Stimulated activated CD8-positive, alpha-beta memory T cell treated with anti-CD3 and anti-CD28 coated beads, Interleukin-4, amount 100 ng/mL, for 24 hours (primary cell): Measurements from ENCODE around the gene RCOR2.
"Not testable (repeated sequence)": the region's sequence is repeated elsewhere in the genome, so short reads cannot be mapped to it uniquely, and the experiment has no call there.

Source experiments
- DNase-seq: peaks from one replicate; pipeline ENCODE4 v3.0.0-alpha.2; 2020; ENCODE audit warnings: low read depth

RCOR2 gene

DNA sequence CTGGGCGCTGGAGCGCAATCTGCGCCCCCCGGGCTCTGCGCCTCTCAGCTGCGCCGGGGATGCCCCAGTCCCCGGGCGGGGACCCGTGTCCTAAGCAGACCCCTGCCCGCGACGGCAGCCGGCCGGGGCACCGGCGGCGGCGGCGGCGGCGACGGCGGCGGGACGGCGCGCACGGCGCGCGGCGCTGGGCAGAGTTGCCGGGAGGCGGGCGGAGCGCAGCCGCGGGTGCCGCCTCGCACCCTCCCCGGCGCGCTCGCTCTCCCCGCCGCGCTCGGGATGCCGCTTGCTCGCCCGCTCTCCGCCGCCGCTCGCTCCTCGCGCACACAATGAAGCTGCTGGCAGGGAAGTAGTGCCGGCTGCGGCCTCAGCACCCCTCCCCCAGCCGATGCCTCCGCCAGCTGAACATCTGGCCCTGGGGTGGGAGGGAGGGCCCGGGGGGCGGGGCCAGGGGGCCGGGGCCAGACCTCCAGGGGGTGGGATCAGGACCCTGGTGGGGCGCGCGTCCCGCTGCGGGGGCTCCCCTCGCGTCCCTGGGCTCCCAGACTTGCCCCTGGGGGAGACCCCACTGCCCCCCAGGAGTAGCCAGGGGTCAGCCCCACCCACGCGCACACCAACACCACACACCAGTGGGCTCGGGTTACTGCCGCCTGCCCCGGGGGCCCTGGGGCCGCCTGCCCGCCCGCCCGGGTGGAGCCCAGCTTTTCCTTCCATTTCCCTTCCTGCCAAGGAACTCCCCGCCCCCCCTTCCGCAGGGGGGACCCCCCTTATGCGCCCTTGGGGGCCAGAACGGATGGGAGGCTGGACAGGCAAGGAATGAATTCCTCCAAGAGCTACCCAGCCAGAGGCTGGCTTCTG lies at the start of gene RCOR2:
TSS of gene RCOR2 (minus strand) at position 328 of the 855 bp plus-strand sequence. CDS start 708 bp downstream, outside the sequence.
- peak; percentile 49 for DNase-seq

DNA sequence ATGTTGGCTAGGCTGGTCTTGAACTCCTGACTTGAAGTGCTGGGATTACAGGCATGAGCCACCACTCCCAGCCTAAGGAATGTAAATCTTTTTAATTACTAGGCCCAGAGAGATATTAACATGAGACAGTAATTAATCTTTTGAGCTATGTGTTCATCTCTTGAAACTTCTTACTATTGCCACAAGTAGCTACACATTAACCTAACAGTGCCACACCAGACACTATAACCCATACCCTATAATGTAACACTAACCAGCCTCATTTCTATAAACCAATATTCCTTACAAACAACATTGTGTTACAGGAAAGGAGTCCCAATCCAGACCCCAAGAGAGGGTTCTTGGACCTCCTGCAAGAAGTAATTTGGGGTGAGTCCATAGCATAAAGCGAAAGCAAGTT lies 49.5 kb upstream of the RCOR2 start:
- DNase-seq: no peak

DNA sequence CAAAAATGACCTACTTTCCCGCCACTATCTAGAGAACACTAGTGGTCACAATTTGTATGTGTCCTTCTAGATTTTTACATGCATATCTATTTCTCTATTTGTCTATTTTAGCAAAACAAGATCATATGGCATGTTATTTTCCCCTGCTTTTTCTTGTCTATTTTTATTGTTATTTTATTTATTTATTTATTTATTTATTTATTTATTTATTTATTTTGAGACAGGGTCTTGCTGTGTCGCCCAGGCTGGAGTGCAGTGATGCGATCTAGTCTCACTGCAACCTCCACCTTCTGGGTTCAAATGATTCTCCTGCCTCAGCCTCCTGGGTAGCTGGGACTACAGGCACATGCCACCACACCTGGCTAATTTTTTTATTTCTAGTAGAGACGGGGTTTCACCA lies 46.9 kb upstream of the RCOR2 start:
- DNase-seq: not testable (repeated sequence)

DNA sequence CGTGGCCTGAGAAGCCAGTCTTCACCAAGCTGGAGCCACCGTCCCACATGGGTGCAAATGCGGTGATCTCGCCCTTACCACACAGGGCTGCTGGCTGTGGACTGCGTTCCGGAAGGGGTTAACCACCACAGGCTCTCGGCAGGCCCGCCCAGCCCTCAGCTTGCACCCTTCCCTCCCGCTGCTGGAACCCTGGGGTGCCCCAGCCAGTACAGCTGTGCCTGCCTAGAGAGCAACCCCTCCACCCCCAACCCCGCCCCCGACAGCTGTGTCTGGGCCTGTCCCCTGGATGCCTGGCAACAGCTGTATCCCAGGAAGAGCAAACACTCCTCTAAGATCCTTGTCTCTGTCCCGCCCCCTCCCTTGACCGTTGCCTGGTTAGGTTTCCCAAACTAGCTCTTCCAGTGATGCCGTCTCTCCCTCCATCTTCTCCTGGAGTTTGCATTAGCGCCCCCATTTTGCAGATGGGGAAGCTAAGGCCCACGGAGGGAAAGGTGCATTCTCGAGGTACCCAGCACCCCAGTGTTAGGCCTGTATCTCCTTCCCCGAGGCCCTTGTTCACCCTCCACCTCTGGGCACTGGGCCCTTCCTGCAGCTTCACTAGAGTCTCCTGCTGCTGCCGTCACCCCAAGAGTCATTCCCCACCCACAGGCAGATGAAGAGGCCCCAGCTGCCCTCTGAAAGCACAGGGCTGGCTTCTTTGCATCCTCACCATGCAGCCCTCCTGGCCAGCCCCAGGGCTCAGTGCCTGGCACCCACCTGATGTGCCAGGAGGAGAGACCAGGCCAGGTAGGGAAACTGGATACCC lies 44.8 kb upstream of the RCOR2 start:
- DNase-seq: no peak

DNA sequence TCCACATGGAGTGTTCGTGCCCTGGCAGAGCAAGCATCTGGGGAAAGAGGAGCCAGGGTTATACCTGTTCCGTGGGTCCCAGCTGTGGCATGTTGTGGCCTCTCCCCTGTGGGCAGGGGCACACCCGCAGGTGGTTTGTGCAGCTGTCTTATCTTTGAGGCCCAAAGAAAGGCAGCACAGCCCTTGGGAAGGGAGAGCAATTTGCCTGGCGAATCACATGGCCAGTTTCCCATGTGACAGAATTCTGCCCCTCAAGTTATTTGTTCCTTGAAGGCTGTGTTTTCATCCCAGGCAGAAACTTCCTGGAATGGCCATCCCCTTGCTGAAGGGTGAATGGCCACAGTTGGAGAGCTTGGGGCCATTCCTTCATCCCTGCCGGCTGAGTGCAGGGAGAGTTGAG lies 41.0 kb upstream of the RCOR2 start:
- no peak for DNase-seq

DNA sequence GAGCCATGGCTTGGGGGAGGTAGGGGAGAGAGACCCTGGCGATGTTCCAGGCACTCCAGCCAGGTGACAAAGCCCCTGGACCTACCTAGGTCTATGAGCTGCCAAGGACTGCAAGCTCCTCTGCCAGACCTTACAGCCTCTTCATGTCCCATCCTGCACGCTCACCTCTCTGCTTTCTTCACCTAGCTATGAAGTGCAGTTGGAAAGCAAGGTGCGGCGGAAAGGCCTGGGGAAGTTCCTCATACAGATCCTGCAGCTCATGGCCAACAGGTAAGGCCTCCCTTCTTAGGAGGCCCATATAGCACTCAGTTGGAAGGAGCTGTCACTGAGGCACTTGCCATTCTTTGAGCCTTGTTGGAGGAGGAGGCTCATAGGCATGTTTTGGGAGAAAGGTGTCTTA lies 35.6 kb upstream of the RCOR2 start:
- no peak for DNase-seq

DNA sequence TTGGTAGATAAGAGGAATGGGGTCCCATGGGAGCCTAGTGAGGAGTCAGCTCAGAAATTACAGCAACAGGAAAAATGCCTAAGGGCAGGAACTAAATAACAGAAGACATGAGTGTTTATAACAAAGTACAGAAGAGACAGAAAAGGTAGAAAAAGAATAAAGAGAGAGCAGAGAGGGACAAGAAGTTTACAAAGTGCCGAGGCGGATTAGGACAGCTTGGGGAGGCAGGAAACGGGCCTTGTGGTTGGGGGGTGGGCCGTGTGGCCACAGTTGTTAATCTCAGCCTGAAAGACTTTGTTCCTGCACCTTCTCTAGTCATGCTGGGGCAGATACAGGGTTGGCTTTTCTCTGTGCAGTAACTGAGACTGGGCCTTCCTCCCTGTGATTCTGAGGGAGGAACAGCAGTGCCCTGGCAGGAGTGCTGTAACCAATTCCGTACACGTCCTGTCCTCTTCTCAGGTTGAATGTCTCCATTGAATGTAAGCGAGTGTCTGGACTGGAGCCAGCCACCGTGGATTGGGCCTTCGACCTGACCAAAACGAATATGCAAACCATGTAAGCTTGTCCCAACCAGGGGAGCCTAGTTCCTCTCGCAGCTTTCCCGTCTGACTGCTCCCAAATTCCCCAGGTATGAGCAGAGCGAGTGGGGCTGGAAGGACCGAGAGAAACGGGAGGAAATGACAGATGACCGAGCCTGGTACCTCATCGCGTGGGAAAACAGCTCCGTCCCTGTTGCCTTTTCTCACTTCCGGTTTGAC lies 35.0 kb upstream of the RCOR2 start:
- no peak for DNase-seq

DNA sequence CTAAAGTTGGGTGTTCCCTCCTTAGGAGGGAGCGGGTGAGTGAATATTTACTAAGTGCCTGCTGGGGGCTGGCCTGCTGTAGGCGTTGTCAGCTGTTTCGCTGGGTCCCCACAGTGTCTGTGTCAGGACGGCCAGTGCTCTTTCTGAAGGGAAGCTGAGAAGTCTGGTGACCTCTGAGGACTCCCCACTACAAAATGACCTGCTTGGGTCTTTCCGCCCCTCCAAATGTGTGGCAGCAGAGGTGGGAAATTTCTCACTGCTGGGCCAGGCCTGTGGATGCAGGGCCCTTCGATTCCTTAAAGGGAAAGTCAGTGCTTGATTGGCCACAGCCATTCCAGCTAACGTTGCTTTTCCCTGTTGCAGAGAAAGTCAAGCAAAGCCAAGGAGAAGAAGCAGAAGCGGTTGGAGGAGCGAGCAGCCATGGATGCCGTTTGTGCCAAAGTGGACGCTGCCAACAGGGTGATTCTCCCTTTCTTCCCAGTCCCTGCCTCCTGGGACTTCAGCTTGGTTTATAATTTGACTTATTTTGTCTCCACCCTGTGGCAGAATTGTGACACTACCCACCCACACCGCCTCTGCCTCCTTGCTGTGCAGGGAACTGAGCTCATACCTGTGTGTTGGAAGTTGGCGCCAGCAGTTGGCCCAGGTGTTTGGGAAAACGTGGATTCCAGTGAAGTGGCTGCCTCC lies 28.7 kb upstream of the RCOR2 start:
- no peak for DNase-seq

DNA sequence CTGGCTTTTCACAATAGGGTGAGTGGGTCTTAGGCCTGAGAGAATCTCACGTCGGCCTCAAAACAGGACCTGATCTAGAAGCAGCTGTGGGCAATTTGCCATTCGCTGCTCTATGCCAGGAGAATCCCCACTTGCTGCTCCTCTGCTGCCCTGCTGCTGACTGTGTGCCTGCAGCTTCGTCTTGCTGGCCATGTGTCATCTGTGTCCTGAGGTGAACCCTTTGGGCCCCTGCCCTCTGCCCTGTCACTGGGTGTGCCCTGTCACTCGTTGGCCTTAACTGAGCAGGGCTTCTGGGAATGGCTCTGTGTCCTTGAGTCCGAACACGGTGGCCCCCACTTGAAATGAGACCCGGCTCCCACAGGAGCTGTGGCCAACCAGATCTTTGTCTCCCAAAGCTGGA lies 28.0 kb upstream of the RCOR2 start:
- no peak for DNase-seq

DNA sequence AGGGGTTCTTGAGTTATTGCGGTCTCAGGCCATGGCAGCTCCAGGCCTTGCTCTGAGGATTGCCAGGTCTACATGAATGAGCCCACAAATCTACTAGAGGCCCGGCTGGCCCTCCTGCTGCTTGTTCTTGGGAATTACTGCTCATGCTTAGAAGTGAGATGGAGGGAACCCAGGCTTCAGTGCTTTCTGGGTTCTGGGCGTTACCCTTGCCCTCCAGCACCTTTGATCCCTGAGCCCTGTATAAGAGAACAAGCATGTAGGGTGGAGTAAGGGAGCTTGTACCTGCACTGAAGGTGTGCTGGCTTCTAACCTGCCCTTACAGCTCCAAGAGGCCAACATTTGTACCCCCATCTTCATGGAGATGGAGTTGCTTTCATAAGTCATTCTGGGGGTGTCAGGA lies 25.8 kb upstream of the RCOR2 start:
- no peak for DNase-seq

DNA sequence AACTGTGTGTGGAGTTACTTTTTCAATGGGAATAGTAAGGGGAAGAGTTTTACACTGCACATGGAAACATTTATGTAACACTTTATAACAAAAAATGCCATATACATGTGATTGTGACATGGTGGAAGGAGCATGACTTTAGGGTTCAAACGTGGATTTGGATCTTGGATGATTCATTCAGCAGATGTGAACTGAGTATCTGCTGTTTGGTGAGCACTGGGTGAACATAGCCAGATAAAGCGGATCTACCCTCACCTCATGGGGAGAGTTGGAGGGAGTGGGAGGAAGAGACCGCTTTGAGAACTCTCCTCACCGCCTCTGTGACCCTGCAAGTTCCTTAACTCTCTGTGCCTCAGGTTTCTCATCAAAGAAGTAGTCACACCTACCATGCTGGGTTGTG lies 24.9 kb upstream of the RCOR2 start:
- DNase-seq: no peak

DNA sequence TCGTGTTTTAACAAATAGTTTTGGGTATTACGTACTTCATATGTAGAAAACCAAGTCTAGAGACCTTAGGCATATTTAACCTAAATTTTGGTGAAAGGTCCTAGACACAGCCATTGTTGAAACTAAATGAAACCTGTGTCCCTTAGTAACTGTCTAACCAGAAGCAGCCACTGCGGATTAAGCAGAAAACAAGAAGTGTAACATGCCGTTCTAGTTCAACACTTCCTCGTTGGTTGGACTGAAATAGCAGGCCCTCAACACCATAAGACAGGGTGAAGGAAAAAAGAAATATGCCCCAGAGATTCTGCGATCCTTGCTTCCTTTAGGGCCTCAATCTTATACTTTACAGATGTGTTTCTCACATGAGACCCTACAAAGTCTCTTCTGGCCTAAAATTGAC lies 23.8 kb upstream of the RCOR2 start:
- no peak for DNase-seq

DNA sequence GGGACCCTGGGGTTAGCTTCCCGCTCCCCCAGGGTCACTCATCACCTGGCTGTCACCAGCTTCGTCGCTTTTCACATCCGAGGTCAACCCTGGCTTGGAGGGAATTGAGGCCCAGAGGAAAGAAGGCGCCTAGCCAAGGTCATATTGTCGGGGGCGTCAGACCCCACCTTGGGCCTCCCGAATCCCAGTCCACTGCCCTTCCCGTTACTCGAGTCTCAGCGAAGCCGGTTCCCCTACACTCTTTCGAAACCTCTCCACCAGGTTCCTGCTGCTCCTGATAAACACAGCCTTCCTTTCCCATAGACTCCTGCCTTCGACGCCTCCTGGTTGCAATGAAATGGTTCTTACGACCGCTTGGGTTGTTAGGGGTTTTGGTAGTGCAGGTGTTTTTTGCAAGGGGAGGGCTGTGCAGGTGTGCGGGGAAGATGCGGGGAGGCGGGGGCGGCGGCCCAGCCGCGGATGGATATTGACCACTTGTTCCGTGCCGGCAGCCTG lies 22.5 kb upstream of the RCOR2 start:
- no peak for DNase-seq

DNA sequence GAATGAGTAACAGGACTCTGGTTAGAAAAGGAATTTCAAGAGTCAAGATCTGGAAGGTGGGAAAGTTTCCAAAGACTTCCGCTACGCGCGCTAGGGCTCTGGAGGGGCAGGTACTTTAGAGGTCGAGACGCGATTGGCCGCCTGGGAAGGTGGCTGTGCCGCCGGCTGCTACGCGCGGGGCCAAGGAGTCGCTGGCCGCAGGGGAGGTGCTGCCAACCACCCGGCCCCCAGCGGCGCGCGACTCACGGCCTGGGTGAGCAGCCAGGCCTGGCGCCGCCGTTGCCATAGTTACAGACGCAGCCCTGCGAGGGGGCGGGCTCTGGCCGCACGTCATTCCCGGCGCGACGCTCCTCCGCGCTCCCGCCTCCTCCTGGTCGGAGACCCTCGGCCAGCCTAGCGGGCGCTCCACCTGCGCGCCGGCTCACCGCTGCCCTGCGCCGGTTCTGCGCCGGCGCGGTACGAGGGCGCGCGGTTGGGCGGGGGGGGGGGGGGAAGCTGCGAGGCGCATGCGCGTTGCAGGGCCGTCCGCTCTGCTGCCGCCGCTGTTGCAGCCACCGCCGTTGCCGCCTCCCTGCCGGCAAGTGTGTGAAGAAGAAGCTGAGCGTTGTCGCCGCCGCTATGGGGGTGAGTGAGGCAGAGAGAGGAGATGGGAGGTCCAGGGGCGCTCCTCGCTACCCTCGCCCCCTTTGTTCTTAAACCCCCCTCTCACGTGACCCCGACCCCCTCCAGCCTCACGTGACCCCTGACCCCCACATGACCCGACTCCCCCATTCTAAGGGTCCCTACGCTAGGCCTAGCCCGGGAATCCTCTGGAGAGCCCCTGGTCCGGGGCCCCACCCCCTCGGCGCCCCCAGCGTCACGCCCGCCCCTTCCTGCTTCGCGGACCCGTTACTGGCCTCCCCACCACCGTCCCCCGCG lies 21.8 kb upstream of the RCOR2 start, which contains the start of gene NAA40:
TSS of gene NAA40 (plus strand) at position 524 of the 918 bp plus-strand sequence. CDS start at position 619, 95 bp downstream.
- peak; percentile 89 for DNase-seq

DNA sequence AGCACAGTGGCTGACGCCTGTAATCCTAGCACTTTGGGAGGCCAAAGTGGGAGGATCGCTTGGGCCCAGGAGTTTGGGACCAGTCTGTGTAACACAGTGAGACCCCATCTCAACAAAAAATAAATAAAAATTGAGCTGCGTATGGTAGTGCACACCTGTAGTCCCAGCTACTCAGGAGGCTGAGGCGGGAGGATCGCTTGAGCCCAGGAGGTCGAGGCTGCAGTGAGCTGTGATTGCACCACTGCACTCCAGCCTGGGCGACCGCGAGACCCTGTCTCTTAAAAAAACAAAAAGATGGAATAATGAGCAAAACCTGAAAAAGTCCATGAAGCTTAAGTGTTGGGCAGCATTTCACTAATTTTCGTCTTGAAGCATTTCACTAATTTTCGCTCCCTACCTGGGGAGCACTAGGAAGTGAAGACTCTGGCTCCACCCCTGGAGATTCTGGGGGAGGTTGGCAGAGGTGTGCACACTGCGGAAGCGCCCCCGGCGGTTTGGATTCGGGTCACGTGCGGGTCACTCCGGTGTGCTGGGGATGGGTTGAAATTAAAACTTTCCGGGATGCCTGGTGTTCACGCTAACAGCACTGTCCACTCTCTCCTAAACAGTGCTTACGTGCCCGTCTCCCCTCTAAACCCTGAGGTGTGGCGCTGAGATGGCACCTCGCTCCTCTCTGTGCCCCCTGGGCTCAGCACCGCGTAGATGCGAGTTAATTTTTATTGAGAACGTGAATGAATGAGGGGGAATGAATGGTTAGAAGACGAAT lies 20.9 kb upstream of the RCOR2 start:
- no peak for DNase-seq

DNA sequence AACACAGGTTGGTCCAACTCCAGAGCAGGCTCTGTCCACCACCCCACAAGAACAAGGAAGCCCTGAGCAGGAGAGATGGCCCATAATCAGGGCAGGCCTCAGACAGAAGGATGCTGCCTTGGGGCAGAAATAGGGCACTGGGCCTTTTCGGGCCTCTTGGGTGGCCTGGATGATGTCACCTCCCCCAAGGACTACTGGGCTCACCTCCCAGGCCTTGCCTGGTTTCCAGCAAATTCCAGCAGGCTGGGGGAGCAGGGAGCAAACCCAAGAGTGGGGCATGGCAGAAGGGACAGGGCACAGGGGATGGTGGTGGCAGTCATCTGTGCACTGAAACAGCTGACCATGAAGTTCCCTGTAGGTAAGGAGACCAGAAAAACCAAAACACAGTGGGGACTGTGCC lies 16.5 kb upstream of the RCOR2 start:
- DNase-seq: no peak

DNA sequence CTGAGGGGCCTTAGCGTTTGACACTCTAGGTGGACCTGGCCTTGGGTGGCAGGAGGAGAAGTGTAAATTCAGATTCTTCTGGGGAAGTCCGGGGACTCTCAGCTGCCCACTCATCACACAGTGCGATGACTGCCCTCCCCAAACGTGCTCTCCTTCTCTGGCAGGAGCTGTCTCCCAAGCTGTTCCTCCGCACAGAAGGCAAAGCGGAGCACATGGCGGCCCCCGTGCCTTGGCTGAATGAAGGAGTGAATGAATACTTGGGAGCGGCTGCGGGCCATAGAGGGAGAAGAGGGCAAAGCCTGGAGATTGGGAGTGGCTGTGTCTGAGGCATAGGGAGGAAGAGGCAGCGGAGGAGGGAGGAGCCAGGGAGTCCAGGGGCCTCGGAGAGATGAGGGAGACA lies 14.9 kb upstream of the RCOR2 start:
- DNase-seq: no peak

DNA sequence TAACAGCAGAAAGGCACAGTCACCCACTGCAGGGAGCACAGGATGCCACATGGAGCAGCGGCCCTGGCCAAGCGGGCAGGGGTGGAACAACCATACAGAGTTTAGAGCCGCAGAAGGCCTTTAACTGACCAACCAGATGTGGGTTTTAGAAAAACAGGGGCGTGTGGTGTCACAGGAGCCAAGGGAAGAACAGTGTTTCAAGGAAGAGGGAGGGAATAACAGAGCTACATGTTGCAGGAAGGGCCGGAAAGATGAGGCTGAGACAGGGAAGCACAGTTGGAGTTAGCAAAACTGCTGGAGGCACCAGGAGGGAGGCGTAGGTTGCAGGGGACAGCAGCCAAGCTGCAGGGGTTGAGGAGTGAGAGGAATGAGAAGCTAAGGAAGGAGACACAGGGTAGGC lies 14.1 kb upstream of the RCOR2 start:
- DNase-seq: no peak

DNA sequence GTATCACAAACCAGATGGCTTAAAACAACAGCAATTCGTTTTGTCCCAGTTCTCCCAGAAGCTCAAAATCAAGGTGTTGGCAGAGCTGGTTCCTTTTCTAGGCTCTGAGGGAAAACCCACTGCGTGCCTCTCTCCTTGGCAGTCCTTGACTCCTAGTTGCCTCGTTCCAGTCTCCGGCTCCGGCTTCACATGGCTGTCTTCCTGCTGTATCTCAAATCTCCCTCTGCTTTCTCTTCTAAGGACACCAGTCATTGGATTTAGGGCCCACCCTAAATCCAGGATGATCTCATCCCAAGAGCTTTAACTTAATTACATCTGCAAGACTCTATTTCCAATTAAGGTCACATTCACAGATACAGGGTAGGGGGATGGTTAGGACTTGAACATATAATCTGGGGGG lies 12.7 kb upstream of the RCOR2 start:
- DNase-seq: no peak

DNA sequence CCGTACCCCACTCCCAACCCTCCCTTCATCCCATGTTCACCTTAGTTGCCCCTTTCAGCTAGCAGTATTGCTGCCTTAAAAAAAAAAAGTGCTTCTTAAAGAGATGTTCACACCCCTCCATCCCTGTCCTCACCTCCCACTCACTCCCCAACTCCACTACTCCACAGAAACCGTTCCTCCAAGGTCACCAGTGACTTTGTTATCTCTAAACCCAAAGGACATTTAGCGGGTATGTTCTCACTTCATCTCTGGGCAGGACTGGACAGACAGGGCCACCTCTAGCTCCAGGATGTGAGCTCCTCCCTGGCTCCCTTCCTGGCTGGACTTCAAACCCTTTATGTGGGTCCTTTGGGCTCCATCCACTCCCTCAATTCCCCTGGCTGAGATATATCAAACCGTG lies 6.4 kb upstream of the RCOR2 start:
- no peak for DNase-seq
